ENCODE measurements around the gene SRSF5. TPM values are rescaled to one million over a fixed set of nuclear protein-coding genes. Genes with fewer than 3 reads are reported as not detected.

SRSF5 gene
- total RNA-seq, 1 experiment from 2014 or later, result 288 TPM

GRCh38 chr14:69768873-69769272, 1.9 kb downstream of the SRSF5 start:
- ChIA-PET CTCF (no interaction called here), POLR2A (no interaction called here)
- Mint-ChIP-seq H3K4me1 (peaks cover 27% of the 10 kb centered on the region), H3K4me3 (peak overlapping the region; percentile 99), H3K36me3 (peaks cover 64% of the 10 kb centered on the region), H3K27me3 (ENCODE audit: low read depth) (peaks cover 2% of the 10 kb centered on the region; the same call in 1 of the 2 replicates), H3K27ac (peak overlapping the region; percentile 100), H3K9me3 (peaks cover 4% of the 10 kb centered on the region; the same call in 1 of the 2 replicates)
- TF ChIP-seq, protein P1, sequence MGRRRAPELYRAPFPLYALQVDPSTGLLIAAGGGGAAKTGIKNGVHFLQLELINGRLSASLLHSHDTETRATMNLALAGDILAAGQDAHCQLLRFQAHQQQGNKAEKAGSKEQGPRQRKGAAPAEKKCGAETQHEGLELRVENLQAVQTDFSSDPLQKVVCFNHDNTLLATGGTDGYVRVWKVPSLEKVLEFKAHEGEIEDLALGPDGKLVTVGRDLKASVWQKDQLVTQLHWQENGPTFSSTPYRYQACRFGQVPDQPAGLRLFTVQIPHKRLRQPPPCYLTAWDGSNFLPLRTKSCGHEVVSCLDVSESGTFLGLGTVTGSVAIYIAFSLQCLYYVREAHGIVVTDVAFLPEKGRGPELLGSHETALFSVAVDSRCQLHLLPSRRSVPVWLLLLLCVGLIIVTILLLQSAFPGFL (CRISPR knock-in tag; IDR thresholded peaks at IDR 0.05; ENCODE audit: borderline replicate concordance), result no peak
- TF ChIP-seq ZNF121 (CRISPR knock-in tag; IDR thresholded peaks at IDR 0.05) (no peak), ETV6 (CRISPR knock-in tag; IDR thresholded peaks at IDR 0.05) (no peak), ZNF532 (CRISPR knock-in tag; IDR thresholded peaks at IDR 0.05; ENCODE audit: borderline replicate concordance) (no peak)
- TF ChIP-seq, protein P2, sequence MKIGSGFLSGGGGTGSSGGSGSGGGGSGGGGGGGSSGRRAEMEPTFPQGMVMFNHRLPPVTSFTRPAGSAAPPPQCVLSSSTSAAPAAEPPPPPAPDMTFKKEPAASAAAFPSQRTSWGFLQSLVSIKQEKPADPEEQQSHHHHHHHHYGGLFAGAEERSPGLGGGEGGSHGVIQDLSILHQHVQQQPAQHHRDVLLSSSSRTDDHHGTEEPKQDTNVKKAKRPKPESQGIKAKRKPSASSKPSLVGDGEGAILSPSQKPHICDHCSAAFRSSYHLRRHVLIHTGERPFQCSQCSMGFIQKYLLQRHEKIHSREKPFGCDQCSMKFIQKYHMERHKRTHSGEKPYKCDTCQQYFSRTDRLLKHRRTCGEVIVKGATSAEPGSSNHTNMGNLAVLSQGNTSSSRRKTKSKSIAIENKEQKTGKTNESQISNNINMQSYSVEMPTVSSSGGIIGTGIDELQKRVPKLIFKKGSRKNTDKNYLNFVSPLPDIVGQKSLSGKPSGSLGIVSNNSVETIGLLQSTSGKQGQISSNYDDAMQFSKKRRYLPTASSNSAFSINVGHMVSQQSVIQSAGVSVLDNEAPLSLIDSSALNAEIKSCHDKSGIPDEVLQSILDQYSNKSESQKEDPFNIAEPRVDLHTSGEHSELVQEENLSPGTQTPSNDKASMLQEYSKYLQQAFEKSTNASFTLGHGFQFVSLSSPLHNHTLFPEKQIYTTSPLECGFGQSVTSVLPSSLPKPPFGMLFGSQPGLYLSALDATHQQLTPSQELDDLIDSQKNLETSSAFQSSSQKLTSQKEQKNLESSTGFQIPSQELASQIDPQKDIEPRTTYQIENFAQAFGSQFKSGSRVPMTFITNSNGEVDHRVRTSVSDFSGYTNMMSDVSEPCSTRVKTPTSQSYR (CRISPR knock-in tag; IDR thresholded peaks at IDR 0.05), result no peak
- ATAC-seq (no peak), DNase-seq (ENCODE audit: low spot score) (no peak)

- POLR2A ChIA-PET, result no interaction called here
Observed at GRCh38 chr14:69769623-69770022, 2.7 kb downstream of the SRSF5 start.

DNA sequence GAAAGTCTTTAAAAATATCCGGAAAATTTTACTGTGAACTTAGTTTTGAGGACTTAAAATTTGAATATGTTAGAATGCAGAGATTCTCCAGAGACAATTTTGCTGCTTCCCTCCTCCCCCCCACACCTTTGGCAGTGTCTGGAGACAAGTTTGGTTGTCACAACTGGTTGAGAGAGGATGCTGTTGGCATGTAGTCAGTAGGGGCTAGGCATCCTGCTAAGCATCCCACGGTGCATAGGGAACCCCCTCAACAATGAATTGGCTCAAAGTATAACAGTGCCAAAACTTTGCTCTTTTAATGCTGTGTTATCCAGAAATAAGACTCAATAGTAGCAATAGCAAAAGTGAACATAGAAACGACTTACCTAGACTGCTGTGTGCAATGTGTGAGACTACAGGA, 3.6 kb downstream of the SRSF5 start:
- H3K9me3 Mint-ChIP-seq, result peaks cover 4% of the 10 kb centered on the region; the same call in 1 of the 2 replicates
- ATAC-seq (no peak), DNase-seq (ENCODE audit: low spot score) (no peak)
- ChIA-PET POLR2A (no interaction called here), CTCF (no interaction called here)
- no peak overlapping the region for H3K27ac Mint-ChIP-seq
- no peak overlapping the region for H3K4me3 Mint-ChIP-seq
- H3K27me3 Mint-ChIP-seq (ENCODE audit: low read depth), result no peaks in the 10 kb centered on the region
- H3K4me1 Mint-ChIP-seq, result peaks cover 27% of the 10 kb centered on the region
- peaks cover 76% of the 10 kb centered on the region for H3K36me3 Mint-ChIP-seq
- TF ChIP-seq, protein P3, sequence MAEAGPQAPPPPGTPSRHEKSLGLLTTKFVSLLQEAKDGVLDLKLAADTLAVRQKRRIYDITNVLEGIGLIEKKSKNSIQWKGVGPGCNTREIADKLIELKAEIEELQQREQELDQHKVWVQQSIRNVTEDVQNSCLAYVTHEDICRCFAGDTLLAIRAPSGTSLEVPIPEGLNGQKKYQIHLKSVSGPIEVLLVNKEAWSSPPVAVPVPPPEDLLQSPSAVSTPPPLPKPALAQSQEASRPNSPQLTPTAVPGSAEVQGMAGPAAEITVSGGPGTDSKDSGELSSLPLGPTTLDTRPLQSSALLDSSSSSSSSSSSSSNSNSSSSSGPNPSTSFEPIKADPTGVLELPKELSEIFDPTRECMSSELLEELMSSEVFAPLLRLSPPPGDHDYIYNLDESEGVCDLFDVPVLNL (CRISPR knock-in tag; IDR thresholded peaks at IDR 0.05; ENCODE audit: borderline replicate concordance, low read depth), result no peak
- TF ChIP-seq MLX (CRISPR knock-in tag; IDR thresholded peaks at IDR 0.05) (no peak), AR (CRISPR knock-in tag; IDR thresholded peaks at IDR 0.05) (no peak), SMAD4 (CRISPR knock-in tag; IDR thresholded peaks at IDR 0.05) (no peak), AFF4 (CRISPR knock-in tag; IDR thresholded peaks at IDR 0.05; ENCODE audit: borderline replicate concordance) (no peak), RORB (CRISPR knock-in tag; IDR thresholded peaks at IDR 0.05) (no peak), ETV6 (CRISPR knock-in tag; IDR thresholded peaks at IDR 0.05) (no peak)

More at GRCh38 chr14:69769623-69770022, 2.7 kb downstream of the SRSF5 start:
- Mint-ChIP-seq H3K4me1 (peaks cover 27% of the 10 kb centered on the region), H3K27me3 (ENCODE audit: low read depth) (no peaks in the 10 kb centered on the region), H3K27ac (peak overlapping the region; percentile 52; the same call in 1 of the 2 replicates), H3K36me3 (peaks cover 69% of the 10 kb centered on the region), H3K9me3 (peaks cover 4% of the 10 kb centered on the region; the same call in 1 of the 2 replicates), H3K4me3 (peak overlapping the region; percentile 37)
- ATAC-seq (no peak), DNase-seq (ENCODE audit: low spot score) (no peak)
- TF ChIP-seq FOXP1 (CRISPR knock-in tag; IDR thresholded peaks at IDR 0.05; ENCODE audit: borderline replicate concordance), result no peak
- TF ChIP-seq RELA (CRISPR knock-in tag; IDR thresholded peaks at IDR 0.05; ENCODE audit: borderline replicate concordance), result no peak
- CTCF ChIA-PET, result no interaction called here
